ENCODE measurements around the gene GIPC1.
"Not testable (repeated sequence)": the region's sequence is repeated elsewhere in the genome, so short reads cannot be mapped to it uniquely, and the experiment has no call there.

Gene GIPC1

GRCh38 chr19:14467391-14467790 is 28.5 kb downstream of the GIPC1 start:
- FAIRE-seq = no peak

DNA sequence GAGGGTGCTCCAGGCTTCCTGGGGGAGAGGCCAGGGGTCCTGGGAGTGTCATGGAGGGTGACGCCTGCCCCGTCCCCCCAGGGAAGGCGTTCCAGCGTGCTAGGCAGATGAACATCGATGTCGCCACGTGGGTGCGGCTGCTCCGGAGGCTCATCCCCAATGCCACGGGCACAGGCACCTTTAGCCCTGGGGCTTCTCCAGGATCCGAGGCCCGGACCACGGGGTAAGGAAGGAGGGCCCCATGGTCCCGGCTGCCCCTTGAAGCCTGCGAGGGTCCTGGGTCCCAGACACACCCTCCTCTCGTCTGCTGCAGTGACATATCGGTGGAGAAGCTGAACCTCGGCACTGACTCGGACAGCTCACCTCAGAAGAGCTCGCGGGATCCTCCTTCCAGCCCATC is 32.2 kb downstream of the GIPC1 start:
- no peak for FAIRE-seq

DNA sequence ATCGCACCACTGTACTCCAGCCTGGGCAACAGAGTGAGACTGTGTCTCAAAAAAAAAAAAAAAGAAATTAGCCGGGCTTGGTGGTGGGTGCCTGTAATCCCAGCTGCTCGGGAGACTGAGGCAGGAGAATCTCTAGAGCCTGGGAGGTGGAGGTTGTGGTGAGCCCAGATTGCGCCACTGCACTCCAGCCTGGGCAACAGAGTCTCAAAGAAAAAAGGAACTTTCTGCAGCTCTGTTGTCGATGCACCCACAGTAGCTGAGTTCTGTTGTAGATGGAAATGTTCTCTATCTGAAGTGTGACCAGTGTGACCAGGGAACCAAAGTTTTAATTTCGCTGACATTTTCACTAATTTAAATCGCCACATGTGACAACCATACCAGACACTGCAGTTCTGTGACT is 33.5 kb downstream of the GIPC1 start:
- FAIRE-seq = not testable (repeated sequence)

GRCh38 chr19:14460935-14461334 is 35.0 kb downstream of the GIPC1 start:
- no peak for FAIRE-seq

- FAIRE-seq = no peak
Observed at GRCh38 chr19:14459703-14460102, 36.2 kb downstream of the GIPC1 start.

DNA sequence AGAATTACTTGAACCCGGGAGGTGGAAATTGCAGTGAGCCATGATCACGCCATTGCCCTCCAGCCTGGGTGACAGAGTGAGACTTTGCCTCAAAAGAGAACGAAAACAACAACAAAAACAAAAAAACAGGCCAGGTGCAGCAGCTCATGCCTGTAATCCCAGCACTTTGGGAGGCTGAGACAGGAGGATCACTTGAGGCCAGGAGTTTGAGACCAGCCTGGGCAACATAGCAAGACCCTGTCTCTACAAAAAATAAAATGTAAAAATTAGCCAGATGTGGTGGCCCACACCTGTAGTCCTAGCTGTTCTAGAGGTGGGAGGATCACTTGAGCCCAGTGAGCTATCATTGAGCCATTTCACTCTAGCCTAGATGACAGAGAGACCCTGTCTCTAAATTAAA is 43.6 kb downstream of the GIPC1 start:
- not testable (repeated sequence) for FAIRE-seq

DNA sequence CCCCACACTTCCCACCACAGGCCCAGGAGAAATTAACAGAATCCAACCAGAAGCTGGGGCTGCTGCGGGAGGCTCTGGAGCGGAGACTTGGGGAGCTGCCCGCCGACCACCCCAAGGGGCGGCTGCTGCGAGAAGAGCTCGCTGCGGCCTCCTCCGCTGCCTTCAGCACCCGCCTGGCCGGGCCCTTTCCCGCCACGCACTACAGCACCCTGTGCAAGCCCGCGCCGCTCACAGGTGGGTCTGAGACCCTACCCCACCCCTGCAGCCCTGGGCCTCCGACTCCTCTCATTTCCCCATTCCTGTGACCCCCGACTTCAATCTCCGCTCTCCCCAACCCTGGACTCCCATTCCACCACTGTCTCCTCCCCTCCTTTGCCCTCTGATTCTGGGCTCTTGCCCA is 45.1 kb downstream of the GIPC1 start:
- no peak for FAIRE-seq

GRCh38 chr19:14450168-14450874 is 45.6 kb downstream of the GIPC1 start:
- FAIRE-seq = no peak

GRCh38 chr19:14449321-14449720 is 46.6 kb downstream of the GIPC1 start:
- no peak for FAIRE-seq

GRCh38 chr19:14446336-14447036 is 49.4 kb downstream of the GIPC1 start:
- FAIRE-seq = no peak

DNA sequence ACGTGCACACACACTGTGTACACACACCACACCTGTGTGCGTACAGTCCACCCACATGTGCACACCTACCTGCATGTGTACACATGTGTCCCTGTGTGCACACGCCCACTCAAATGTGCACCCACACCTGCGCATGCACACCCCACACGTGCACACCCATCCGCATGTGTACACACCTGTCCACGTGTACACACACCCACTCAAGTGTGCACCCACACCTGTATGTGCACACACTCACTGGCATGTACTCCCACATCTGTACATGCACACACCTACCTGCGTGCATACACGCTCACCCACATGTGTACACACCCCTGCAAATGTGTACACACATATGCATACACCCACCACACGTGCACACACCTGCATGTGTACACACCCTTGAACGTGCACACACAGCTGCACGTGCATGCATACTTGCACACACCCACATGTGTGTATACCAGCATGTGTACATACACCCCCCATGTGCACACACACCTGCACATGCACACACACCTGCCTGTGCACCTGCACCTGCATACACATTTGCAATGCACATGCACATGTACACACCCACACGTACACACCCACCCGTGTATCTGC is 52.2 kb downstream of the GIPC1 start:
- no peak for FAIRE-seq

DNA sequence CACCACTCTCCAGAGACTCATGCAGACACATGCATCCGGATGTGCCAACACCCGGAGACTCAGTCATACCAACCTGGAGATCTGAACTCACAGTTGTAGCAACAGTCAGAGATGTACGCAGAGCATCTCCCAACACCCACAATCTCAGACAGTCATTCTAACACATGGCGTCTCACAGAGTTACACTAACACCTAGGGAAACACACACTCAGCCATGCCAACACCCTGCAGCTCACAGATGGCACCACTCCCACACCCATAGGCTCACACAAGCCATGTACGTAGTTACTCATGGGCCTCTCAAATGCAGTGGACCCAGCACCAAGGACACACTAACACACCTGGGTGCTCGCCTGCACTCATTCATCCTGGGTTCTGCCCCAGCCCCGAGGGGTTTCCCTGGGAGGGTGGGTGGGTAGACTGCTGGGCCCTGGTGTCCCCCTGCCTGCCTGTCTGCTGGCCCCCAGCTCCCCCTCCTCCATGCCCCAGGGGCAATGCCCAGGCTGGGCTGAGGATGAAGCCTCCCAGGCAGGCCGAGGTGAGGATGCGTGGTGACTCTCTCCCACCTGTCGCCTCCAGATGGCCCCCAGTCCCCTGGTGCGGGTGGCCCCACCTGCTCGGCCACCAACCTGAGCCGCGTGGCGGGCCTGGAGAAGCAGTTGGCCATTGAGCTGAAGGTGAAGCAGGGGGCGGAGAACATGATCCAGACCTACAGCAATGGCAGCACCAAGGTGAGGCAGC is 52.9 kb downstream of the GIPC1 start:
- no peak for FAIRE-seq

DNA sequence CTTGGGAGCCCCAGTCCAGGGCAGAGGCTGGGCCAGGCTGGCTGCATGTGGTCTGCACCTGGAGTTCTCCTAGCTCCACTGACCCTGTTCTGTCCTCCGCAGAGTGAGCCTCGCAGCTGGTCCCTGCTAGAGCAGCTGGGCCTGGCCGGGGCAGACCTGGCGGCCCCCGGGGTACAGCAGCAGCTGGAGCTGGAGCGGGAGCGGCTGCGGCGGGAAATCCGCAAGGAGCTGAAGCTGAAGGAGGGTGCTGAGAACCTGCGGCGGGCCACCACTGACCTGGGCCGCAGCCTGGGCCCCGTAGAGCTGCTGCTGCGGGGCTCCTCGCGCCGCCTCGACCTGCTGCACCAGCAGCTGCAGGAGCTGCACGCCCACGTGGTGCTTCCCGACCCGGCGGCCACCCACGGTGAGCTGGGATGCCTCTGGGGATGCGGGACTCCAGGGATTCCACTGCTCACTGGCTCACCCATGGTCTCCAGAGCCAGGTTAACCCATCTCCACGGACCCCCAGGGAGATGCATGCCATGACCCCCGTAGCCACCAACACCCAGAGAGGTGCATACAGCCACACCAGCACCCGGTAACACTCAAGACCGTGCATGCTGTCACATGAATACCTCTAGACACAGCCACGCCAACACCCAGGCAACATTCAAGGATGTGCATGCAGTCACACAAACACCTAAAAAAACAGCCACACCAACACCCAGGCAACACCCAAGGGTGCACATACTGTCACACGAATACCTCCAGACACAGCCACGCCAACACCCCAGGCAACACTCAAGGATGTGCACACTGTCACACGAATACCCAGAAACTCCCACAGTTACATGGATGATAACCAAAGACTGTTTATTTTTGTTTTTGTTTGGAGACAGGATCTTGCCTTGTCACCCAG is 54.6 kb downstream of the GIPC1 start:
- FAIRE-seq = no peak

GRCh38 chr19:14440049-14440448 is 55.9 kb downstream of the GIPC1 start:
- FAIRE-seq = no peak

GRCh38 chr19:14439014-14439413 is 56.9 kb downstream of the GIPC1 start:
- FAIRE-seq = no peak

- no peak for FAIRE-seq
Observed at GRCh38 chr19:14437578-14438140, 58.3 kb downstream of the GIPC1 start.

GRCh38 chr19:14435320-14436050 is 60.4 kb downstream of the GIPC1 start:
- FAIRE-seq = no peak

GRCh38 chr19:14434543-14435319 is 61.2 kb downstream of the GIPC1 start:
- FAIRE-seq = no peak

DNA sequence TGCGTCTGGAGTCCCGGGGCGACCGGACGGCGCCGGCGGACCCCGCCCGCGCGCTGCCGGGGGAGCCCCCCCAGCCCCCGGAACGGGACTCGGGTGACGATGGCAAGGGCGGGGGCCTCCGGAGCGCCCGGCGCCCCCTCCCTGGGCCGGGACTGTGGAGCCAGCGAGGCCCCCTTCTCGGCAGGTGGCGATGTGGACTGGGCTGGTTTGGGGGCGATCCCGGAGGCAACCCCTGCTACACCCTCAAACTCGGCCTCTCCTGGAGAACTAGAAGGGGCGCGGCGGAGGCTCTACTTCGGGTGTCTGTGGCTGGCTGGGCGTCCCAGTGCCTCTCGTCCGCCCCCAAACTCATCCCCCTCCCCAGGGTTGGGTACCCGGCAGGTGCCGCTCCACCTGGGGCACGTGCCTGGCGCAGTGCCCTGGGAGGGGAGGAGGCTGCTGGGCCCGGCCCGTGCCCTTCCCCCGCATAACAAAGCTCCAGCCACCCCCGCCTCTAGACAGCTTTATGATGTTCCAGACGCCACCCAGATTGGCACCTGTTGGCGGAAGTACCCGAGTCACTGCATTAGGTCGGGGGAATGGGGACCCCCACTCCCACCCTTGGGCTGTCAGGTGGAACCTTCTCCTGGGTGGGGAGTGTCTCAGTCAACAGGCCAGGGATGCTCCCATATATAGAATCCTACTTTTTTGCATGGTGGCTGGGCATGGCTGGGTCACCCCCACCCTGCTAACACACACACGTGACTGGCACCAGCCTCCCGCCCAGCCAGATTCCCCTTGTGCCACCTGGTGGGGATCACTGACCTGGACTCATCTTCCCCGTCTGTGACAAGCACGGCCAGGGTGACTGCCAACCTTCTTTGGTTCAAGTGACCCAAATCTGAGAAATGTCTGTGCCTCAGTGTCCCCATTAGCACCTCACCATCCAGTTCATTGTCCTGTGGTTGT is 62.1 kb downstream of the GIPC1 start:
- FAIRE-seq = no peak

Data from A204.1 (cell line).